Heart left ventricle (tissue), 13 donors: ENCODE data around the gene PPP1R26.

Source experiments
- CTCF ChIP-seq, 12 donors: fragments of 200-600 bp; sonication (generic) in 4 of 12; IDR thresholded peaks; one replicate each; pipeline versions ENCODE4 v1.5.0 to v1.8.0; 2018 to 2022; ENCODE audit warnings: antibody characterized with exemption in 12 of 12, mild to moderate bottlenecking in 5 of 12
- POLR2A ChIP-seq, 2 donors: fragments of 450-650 bp; IDR thresholded peaks; one replicate each; pipeline ENCODE4 v1.6.1; 2017; ENCODE audit warnings: antibody characterized with exemption in 2 of 2, mild to moderate bottlenecking in 2 of 2, moderate library complexity in 2 of 2
- donor health status: ischemic (EF 13 %, LVEDD 7.1; RV severe dilation, severe dysfunction).
- donor health status: DM: no; HTN: yes; CAD: no.
- donor health status: DM: no; HTN: no; CAD: no.
- donor health status: ischemic (EF 25% LVEDD 6.9; RV normal size, moderate dysfunction).
- donor health status: ischemic (EF 25% LVEDD 5.7; RV mildly dilated, moderate dysfunction).
- donor health status: ischemic (EF 35%, LVEDD 5.7; RV mildly dilated, moderate dysfunction).
- donor health status: nonischemic (EF 11% LVEDD 7.7; RV severe dilation, severe dysfunction).
- donor health status: DM: yes; HTN: yes; CAD: no.
- donor health status: PGD.
- donor health status: ischemic (EF 29% LVEDD 5.4; RV normal size, mild dysfunction).
- donor health status: nonischemic (EF 23%, LVEDD 6.1; RV moderate dilation, normal function).

- TF ChIP-seq CTCF (IDR thresholded peaks at IDR 0.05) (no peak), POLR2A (IDR thresholded peaks at IDR 0.05) (no peak)
These were observed 51.5 kb downstream of the PPP1R26 start for GRCh38 chr9:135531096-135531495.
